Upper lobe of right lung (tissue), 1 donor: ENCODE results near the gene NPFF. TPM values are rescaled to one million over a fixed set of nuclear protein-coding genes. Genes with fewer than 3 reads are reported as not detected.

Source experiments
- ATAC-seq: fragments of 200-7000 bp; cut with Tn5 transposase; one replicate; pipeline ENCODE4 v1.9.1; 2020; ENCODE audit warnings: mild to moderate bottlenecking, moderate library complexity
- DNase-seq: peaks from one replicate; pipeline ENCODE4 v3.0.0-alpha.2; 2020
- H3K27ac ChIP-seq: fragments of 200-600 bp; one replicate; pipeline ENCODE4 v1.8.0; 2022
- H3K27me3 ChIP-seq: fragments of 200-600 bp; one replicate; pipeline ENCODE4 v1.8.0; 2022; ENCODE audit warnings: mild to moderate bottlenecking
- H3K36me3 ChIP-seq: fragments of 200-600 bp; one replicate; pipeline ENCODE4 v1.8.0; 2022
- H3K4me1 ChIP-seq: fragments of 200-600 bp; one replicate; pipeline ENCODE4 v1.8.0; 2022
- H3K4me3 ChIP-seq: fragments of 200-600 bp; one replicate; pipeline ENCODE4 v1.8.0; 2022; ENCODE audit warnings: mild to moderate bottlenecking
- H3K9me3 ChIP-seq: fragments of 200-600 bp; one replicate; pipeline ENCODE4 v1.8.0; 2022
- intact Hi-C: fragments of 100-400 bp; cut with DNase I; formaldehyde crosslinking; loops from one replicate; pipeline ENCODE4 v1.11.0; 2022
- total RNA-seq: library from RNA; stranded (reverse); fragmentation: NEBNext Ultra II Directional; extraction: Animal tissue kit (Norgen Biotek cat#: 25700); gene quantifications from one replicate; pipeline ENCODE4 v1.2.1, GENCODE V29; 2021
- TF ChIP-seq, protein P1 (sequence below): fragments of 200-600 bp; IDR thresholded peaks from one replicate; pipeline ENCODE4 v1.8.0; 2022; ENCODE audit warnings: antibody characterized with exemption
- donor health status: DM: no; HTN: yes; CAD: no; lungs with severe emphysema.

The NPFF gene
- total RNA-seq, 1 donor from 2014 or later = not detected

DNA sequence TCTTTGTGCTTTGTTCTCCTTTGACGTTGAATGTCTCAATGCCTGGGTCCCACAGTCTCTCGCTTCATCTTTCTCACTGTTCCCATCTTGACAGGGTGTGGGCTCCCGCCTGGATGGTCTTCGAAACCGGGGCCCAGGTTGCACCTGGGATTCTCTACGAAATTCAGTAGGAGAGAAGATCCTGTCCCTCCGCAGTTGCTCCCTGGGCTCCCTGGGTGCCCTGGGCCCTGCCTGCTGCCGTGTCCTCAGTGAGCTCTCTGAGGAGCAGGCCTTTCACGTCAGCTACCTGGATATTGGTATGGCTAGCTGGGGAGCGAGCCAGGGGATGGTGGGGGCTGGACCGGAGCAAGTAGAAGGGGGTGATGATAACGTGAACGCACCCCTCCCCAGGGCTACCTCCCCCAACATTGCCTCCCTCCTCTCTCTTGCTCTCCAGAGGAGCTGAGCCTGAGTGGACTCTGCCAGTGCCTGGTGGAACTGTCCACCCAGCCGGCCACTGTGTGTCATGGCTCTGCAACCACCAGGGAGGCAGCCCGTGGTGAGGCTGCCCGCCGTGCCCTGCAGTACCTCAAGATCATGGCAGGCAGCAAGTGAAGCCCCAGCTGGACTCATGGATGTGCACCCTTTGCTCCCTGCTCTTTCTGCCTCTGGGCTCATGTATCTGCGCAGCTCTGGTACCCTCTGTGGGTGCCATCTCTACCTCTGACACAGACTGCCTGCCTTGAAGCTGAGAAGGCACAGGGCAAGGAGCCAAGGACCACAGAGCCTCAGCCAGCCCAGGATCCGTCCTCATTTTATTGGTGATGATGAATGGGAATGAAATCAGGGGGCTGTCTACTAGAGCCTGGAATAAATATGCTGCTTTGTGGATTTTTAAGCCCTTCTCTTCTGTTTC, 1.5 kb downstream of the NPFF start:
- ATAC-seq (no peak), DNase-seq (no peak)
- H3K9me3 ChIP-seq = no peaks in the 10 kb centered on the region
- TF ChIP-seq, protein P1, sequence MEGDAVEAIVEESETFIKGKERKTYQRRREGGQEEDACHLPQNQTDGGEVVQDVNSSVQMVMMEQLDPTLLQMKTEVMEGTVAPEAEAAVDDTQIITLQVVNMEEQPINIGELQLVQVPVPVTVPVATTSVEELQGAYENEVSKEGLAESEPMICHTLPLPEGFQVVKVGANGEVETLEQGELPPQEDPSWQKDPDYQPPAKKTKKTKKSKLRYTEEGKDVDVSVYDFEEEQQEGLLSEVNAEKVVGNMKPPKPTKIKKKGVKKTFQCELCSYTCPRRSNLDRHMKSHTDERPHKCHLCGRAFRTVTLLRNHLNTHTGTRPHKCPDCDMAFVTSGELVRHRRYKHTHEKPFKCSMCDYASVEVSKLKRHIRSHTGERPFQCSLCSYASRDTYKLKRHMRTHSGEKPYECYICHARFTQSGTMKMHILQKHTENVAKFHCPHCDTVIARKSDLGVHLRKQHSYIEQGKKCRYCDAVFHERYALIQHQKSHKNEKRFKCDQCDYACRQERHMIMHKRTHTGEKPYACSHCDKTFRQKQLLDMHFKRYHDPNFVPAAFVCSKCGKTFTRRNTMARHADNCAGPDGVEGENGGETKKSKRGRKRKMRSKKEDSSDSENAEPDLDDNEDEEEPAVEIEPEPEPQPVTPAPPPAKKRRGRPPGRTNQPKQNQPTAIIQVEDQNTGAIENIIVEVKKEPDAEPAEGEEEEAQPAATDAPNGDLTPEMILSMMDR = no peak
- peaks cover 24% of the 10 kb centered on the region for H3K4me1 ChIP-seq
- no peak overlapping the region for H3K27ac ChIP-seq
- no peak overlapping the region for H3K4me3 ChIP-seq
- intact Hi-C loops = loop anchor here (10.0 kb wide), 1 partner anchor 151 kb away; no protein-coding TSS in a partner anchor
- H3K36me3 ChIP-seq = peaks cover 29% of the 10 kb centered on the region
- no peaks in the 10 kb centered on the region for H3K27me3 ChIP-seq

DNA sequence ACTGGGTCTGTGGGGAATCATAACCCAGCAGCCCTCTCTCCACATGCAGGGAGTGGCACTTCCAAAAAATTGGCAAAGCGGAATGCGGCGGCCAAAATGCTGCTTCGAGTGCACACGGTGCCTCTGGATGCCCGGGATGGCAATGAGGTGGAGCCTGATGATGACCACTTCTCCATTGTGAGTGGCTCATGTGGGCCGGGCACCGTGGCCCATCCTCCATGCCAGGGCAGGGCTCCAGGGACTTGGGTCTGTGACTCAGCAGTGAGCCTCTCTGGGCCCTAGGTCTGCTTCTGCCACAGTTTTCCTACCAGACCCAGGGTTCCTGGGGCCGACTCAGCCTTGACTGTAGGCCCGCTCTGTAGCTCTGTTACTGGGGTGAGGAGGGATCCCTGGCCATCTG, 2.2 kb downstream of the NPFF start:
- Histone ChIP-seq H3K4me3 (no peak overlapping the region), H3K4me1 (peaks cover 24% of the 10 kb centered on the region), H3K9me3 (no peaks in the 10 kb centered on the region), H3K27me3 (no peaks in the 10 kb centered on the region), H3K27ac (no peak overlapping the region), H3K36me3 (peaks cover 27% of the 10 kb centered on the region)
- TF ChIP-seq, protein P1 = no peak
- ATAC-seq = no peak
- no peak for DNase-seq
- intact Hi-C loops = loop anchor here (10.0 kb wide), 1 partner anchor 150 kb away; no protein-coding TSS in a partner anchor

DNA sequence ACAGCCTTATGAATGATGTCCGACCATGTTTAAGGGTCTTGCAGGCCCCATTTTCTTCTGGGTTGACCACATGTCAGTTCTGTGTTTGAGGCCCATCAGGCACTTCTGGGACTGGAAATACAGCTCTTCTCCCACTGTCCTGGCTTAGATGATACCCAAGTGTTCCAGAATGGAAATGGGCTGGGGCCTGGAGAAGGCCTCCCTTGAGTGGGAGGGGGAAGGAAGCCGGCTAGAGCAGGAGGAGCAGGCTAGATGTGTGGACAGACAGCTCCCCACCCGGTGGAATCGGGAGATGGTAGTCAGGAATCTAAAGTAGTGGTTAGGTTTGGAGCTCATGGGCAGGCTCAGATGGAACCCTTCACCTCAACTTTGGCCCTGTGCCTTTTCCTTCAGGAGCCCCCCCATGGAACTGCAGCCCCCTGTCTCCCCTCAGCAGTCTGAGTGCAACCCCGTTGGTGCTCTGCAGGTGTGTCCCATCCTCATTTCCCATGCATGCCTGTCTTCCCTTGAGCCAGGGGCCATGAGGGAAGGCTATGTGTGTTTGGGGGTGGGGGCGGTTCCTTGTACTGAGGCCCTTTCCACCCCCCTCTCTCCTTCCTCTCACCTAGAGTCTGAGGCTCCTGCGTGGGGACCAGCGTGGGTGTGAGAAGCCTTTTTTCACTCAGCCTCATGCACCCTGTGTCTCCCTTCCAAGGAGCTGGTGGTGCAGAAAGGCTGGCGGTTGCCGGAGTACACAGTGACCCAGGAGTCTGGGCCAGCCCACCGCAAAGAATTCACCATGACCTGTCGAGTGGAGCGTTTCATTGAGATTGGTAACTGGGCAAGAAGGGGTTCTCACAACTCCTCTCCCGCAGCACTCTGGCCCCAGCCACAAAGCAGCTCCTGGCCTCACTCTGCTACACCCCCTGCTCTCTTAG, 3.0 kb downstream of the NPFF start:
- intact Hi-C loops = loop anchor here (10.0 kb wide), 1 partner anchor 149 kb away; no protein-coding TSS in a partner anchor
- no peaks in the 10 kb centered on the region for H3K9me3 ChIP-seq
- ATAC-seq (no peak), DNase-seq (peak; percentile 48)
- TF ChIP-seq, protein P1 = no peak
- H3K4me1 ChIP-seq = peaks cover 24% of the 10 kb centered on the region
- H3K36me3 ChIP-seq = peaks cover 27% of the 10 kb centered on the region
- H3K4me3 ChIP-seq = no peak overlapping the region
- H3K27ac ChIP-seq = peak overlapping the region; percentile 82
- no peaks in the 10 kb centered on the region for H3K27me3 ChIP-seq

DNA sequence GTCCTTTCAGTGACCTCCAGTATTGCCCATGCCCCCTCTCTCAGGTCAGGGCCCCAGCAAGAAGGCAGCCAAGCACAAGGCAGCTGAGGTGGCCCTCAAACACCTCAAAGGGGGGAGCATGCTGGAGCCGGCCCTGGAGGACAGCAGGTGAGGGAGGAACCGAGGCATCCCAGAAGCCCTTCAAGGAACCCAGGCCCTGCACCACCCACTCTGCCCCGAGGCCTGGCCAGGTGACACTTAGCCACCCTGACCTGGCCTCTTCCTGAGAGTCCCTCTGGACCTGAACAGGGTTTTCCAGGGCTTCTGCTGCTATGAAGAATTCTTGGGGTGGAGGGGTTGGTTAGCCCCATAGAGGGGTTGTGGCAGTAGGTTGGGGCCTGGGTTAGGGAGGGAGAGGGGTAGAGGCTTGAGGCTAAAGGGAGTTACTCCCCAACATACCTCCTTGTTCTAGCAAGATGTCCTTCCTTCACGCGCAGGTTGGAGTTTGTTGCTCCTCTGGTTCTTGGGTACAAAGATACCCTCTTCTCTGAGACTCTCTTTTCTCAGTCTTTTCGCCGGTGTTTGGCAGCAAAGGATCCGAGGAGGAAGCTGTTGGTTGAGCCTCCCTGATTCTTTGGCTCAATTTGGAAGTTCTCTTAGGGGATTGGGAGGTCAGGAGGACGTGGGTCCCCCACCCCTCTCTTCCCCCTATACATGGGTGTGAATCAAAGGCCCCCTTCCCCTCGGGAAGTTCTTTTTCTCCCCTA, 4.1 kb downstream of the NPFF start:
- H3K4me1 ChIP-seq = peaks cover 20% of the 10 kb centered on the region
- peaks cover 27% of the 10 kb centered on the region for H3K36me3 ChIP-seq
- DNase-seq (peak; percentile 62), ATAC-seq (no peak)
- peak overlapping the region; percentile 2 for H3K4me3 ChIP-seq
- intact Hi-C loops = loop anchor here (10.0 kb wide), 1 partner anchor 148 kb away; no protein-coding TSS in a partner anchor
- TF ChIP-seq, protein P1 = no peak
- no peaks in the 10 kb centered on the region for H3K27me3 ChIP-seq
- peak overlapping the region; percentile 82 for H3K27ac ChIP-seq
- no peaks in the 10 kb centered on the region for H3K9me3 ChIP-seq

DNA sequence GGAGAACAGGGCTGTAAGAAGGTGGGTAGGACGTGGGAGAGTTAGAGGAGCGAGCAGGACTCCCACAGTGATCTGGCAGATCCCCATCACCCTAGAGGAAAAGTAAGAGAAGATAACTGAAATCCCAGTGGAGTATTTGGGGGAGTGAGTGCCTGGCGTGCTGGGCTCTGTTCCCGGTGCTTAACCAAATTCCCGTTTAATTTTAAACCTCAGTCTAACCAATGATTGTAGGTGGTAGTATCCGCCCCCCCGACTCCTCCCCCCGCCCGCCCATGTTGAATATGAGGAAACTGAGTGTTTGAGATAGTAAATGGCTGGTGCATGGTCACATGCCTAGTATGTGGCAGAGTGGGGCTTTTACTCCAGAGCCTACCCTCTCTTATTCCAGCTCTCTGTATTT, 5.0 kb downstream of the NPFF start:
- Histone ChIP-seq H3K27ac (peak overlapping the region; percentile 97), H3K4me3 (peak overlapping the region; percentile 77), H3K36me3 (peaks cover 27% of the 10 kb centered on the region), H3K4me1 (peaks cover 26% of the 10 kb centered on the region), H3K27me3 (no peaks in the 10 kb centered on the region), H3K9me3 (no peaks in the 10 kb centered on the region)
- intact Hi-C loops = loop anchor here (10.0 kb wide), 1 partner anchor 148 kb away; no protein-coding TSS in a partner anchor
- DNase-seq = peak; percentile 46
- no peak for ATAC-seq
- TF ChIP-seq, protein P1 = no peak
